Activated naive CD8-positive, alpha-beta T cell treated with anti-CD3 and anti-CD28 coated beads, Interleukin-2, amount 10 ng/mL, durations not matched to agents 7 days and 5 days (primary cell): ENCODE results near the gene FBLN1. TPM values are rescaled to one million over a fixed set of nuclear protein-coding genes. Genes with fewer than 3 reads are reported as not detected.

Experiments
- ATAC-seq: fragments of 150-1000 bp; cut with Tn5 transposase; one replicate; pipeline ENCODE4 v1.10.0; 2021; ENCODE audit warnings: low read depth, moderate library complexity
- POLR2A ChIA-PET: fragments of 350-600 bp; sonication (Branson Sonifier 250); formaldehyde crosslinking; loops from one replicate; lab custom pipeline; 2021; ENCODE audit warnings: antibody characterized with exemption; lab: Charles Lee
- DNase-seq: peaks from one replicate; pipeline ENCODE4 v3.0.0; 2021
- H3K27ac Mint-ChIP-seq: one replicate; pipeline ENCODE4 v1.8.0; 2022; ENCODE audit warnings: mild to moderate bottlenecking, mixed read lengths
- H3K27me3 Mint-ChIP-seq: one replicate; pipeline ENCODE4 v1.8.0; 2022; ENCODE audit warnings: mild to moderate bottlenecking, moderate library complexity, mixed read lengths
- H3K36me3 Mint-ChIP-seq: one replicate; pipeline ENCODE4 v1.8.0; 2021; ENCODE audit warnings: mild to moderate bottlenecking, mixed read lengths
- H3K4me1 Mint-ChIP-seq: one replicate; pipeline ENCODE4 v1.8.0; 2021; ENCODE audit warnings: mixed read lengths
- H3K4me3 Mint-ChIP-seq: one replicate; pipeline ENCODE4 v1.8.0; 2022; ENCODE audit warnings: mild to moderate bottlenecking, moderate library complexity, mixed read lengths
- H3K9me3 Mint-ChIP-seq: one replicate; pipeline ENCODE4 v1.8.0; 2021; ENCODE audit warnings: mixed read lengths
- total RNA-seq, 2 experiments: library from RNA; stranded (reverse); gene quantifications; one replicate each; pipeline ENCODE4 v1.2.3, GENCODE V29; 2021

The FBLN1 gene
- total RNA-seq, 2 experiments from 2014 or later: not detected

- no peaks in the 10 kb centered on the region for H3K36me3 Mint-ChIP-seq
- DNase-seq (no peak), ATAC-seq (no peak)
- H3K27me3 Mint-ChIP-seq: no peaks in the 10 kb centered on the region
- H3K9me3 Mint-ChIP-seq: no peaks in the 10 kb centered on the region
- H3K27ac Mint-ChIP-seq: no peak overlapping the region
- no peaks in the 10 kb centered on the region for H3K4me1 Mint-ChIP-seq
- H3K4me3 Mint-ChIP-seq: no peak overlapping the region
- POLR2A ChIA-PET: no interaction called here
Measured at GRCh38 chr22:45518136-45518535, 15.5 kb downstream of the FBLN1 start.

- Mint-ChIP-seq H3K4me1 (no peaks in the 10 kb centered on the region), H3K4me3 (no peak overlapping the region), H3K27ac (no peak overlapping the region), H3K27me3 (no peaks in the 10 kb centered on the region), H3K9me3 (no peaks in the 10 kb centered on the region), H3K36me3 (no peaks in the 10 kb centered on the region)
- ATAC-seq (no peak), DNase-seq (no peak)
- POLR2A ChIA-PET: no interaction called here
Measured at GRCh38 chr22:45518580-45518991, 15.9 kb downstream of the FBLN1 start.

- ATAC-seq: no peak
- DNase-seq: no peak
- POLR2A ChIA-PET: no interaction called here
- H3K9me3 Mint-ChIP-seq: no peaks in the 10 kb centered on the region
- no peak overlapping the region for H3K4me3 Mint-ChIP-seq
- H3K36me3 Mint-ChIP-seq: no peaks in the 10 kb centered on the region
- H3K4me1 Mint-ChIP-seq: no peaks in the 10 kb centered on the region
- H3K27ac Mint-ChIP-seq: no peak overlapping the region
- H3K27me3 Mint-ChIP-seq: no peaks in the 10 kb centered on the region
Measured at GRCh38 chr22:45521178-45521577, 18.5 kb downstream of the FBLN1 start.

GRCh38 chr22:45522462-45522861, 19.8 kb downstream of the FBLN1 start:
- POLR2A ChIA-PET: no interaction called here
- Mint-ChIP-seq H3K36me3 (no peaks in the 10 kb centered on the region), H3K27me3 (no peaks in the 10 kb centered on the region), H3K9me3 (no peaks in the 10 kb centered on the region), H3K4me3 (no peak overlapping the region), H3K27ac (no peak overlapping the region), H3K4me1 (no peaks in the 10 kb centered on the region)
- ATAC-seq: no peak
- DNase-seq: no peak

- no peak for ATAC-seq
- H3K4me3 Mint-ChIP-seq: no peak overlapping the region
- POLR2A ChIA-PET: no interaction called here
Measured at GRCh38 chr22:45524157-45524556, 21.5 kb downstream of the FBLN1 start.

GRCh38 chr22:45524966-45525365, 22.3 kb downstream of the FBLN1 start:
- H3K9me3 Mint-ChIP-seq: no peaks in the 10 kb centered on the region
- H3K27me3 Mint-ChIP-seq: no peaks in the 10 kb centered on the region
- POLR2A ChIA-PET: no interaction called here
- no peak for DNase-seq
- no peak overlapping the region for H3K27ac Mint-ChIP-seq
- no peaks in the 10 kb centered on the region for H3K36me3 Mint-ChIP-seq
- H3K4me1 Mint-ChIP-seq: no peaks in the 10 kb centered on the region
- no peak overlapping the region for H3K4me3 Mint-ChIP-seq
- no peak for ATAC-seq

More at GRCh38 chr22:45524157-45524556, 21.5 kb downstream of the FBLN1 start:
- no peaks in the 10 kb centered on the region for H3K4me1 Mint-ChIP-seq
- H3K9me3 Mint-ChIP-seq: no peaks in the 10 kb centered on the region
- no peaks in the 10 kb centered on the region for H3K36me3 Mint-ChIP-seq
- no peaks in the 10 kb centered on the region for H3K27me3 Mint-ChIP-seq
- DNase-seq: no peak
- no peak overlapping the region for H3K27ac Mint-ChIP-seq

GRCh38 chr22:45525480-45525879, 22.8 kb downstream of the FBLN1 start:
- ATAC-seq (no peak), DNase-seq (no peak)
- Mint-ChIP-seq H3K9me3 (no peaks in the 10 kb centered on the region), H3K27ac (no peak overlapping the region), H3K4me1 (no peaks in the 10 kb centered on the region), H3K27me3 (no peaks in the 10 kb centered on the region), H3K36me3 (no peaks in the 10 kb centered on the region), H3K4me3 (no peak overlapping the region)
- POLR2A ChIA-PET: no interaction called here

- POLR2A ChIA-PET: no interaction called here
- DNase-seq (no peak), ATAC-seq (no peak)
- Mint-ChIP-seq H3K9me3 (no peaks in the 10 kb centered on the region), H3K27ac (no peak overlapping the region), H3K36me3 (no peaks in the 10 kb centered on the region), H3K27me3 (no peaks in the 10 kb centered on the region), H3K4me3 (no peak overlapping the region), H3K4me1 (no peaks in the 10 kb centered on the region)
Measured at GRCh38 chr22:45526281-45526680, 23.6 kb downstream of the FBLN1 start.

GRCh38 chr22:45526768-45527360, 24.2 kb downstream of the FBLN1 start:
- H3K27me3 Mint-ChIP-seq: no peaks in the 10 kb centered on the region
- DNase-seq (no peak), ATAC-seq (no peak)
- H3K9me3 Mint-ChIP-seq: no peaks in the 10 kb centered on the region
- no peak overlapping the region for H3K4me3 Mint-ChIP-seq
- H3K4me1 Mint-ChIP-seq: no peaks in the 10 kb centered on the region
- POLR2A ChIA-PET: no interaction called here
- no peak overlapping the region for H3K27ac Mint-ChIP-seq
- no peaks in the 10 kb centered on the region for H3K36me3 Mint-ChIP-seq

GRCh38 chr22:45527456-45527855, 24.8 kb downstream of the FBLN1 start:
- no peak overlapping the region for H3K27ac Mint-ChIP-seq
- DNase-seq (no peak), ATAC-seq (no peak)
- H3K36me3 Mint-ChIP-seq: no peaks in the 10 kb centered on the region
- H3K4me3 Mint-ChIP-seq: no peak overlapping the region
- no peaks in the 10 kb centered on the region for H3K4me1 Mint-ChIP-seq
- no peaks in the 10 kb centered on the region for H3K27me3 Mint-ChIP-seq
- POLR2A ChIA-PET: no interaction called here
- no peaks in the 10 kb centered on the region for H3K9me3 Mint-ChIP-seq

- Mint-ChIP-seq H3K9me3 (no peaks in the 10 kb centered on the region), H3K4me3 (no peak overlapping the region), H3K27ac (no peak overlapping the region), H3K4me1 (no peaks in the 10 kb centered on the region), H3K36me3 (no peaks in the 10 kb centered on the region), H3K27me3 (no peaks in the 10 kb centered on the region)
- POLR2A ChIA-PET: no interaction called here
- ATAC-seq (no peak), DNase-seq (no peak)
Measured at GRCh38 chr22:45528046-45528445, 25.4 kb downstream of the FBLN1 start.

GRCh38 chr22:45529105-45529504, 26.4 kb downstream of the FBLN1 start:
- Mint-ChIP-seq H3K4me1 (no peaks in the 10 kb centered on the region), H3K27me3 (no peaks in the 10 kb centered on the region)
- POLR2A ChIA-PET: no interaction called here

GRCh38 chr22:45529971-45530575, 27.4 kb downstream of the FBLN1 start:
- Mint-ChIP-seq H3K9me3 (no peaks in the 10 kb centered on the region), H3K27me3 (no peaks in the 10 kb centered on the region), H3K4me1 (no peaks in the 10 kb centered on the region), H3K36me3 (no peaks in the 10 kb centered on the region), H3K4me3 (no peak overlapping the region), H3K27ac (no peak overlapping the region)
- DNase-seq: no peak
- POLR2A ChIA-PET: no interaction called here
- no peak for ATAC-seq

More at GRCh38 chr22:45529105-45529504, 26.4 kb downstream of the FBLN1 start:
- no peaks in the 10 kb centered on the region for H3K9me3 Mint-ChIP-seq
- ATAC-seq: no peak
- H3K4me3 Mint-ChIP-seq: no peak overlapping the region
- no peak overlapping the region for H3K27ac Mint-ChIP-seq
- no peak for DNase-seq
- no peaks in the 10 kb centered on the region for H3K36me3 Mint-ChIP-seq

GRCh38 chr22:45531441-45532234, 29.0 kb downstream of the FBLN1 start:
- Mint-ChIP-seq H3K4me3 (no peak overlapping the region), H3K27ac (no peak overlapping the region), H3K4me1 (no peaks in the 10 kb centered on the region), H3K9me3 (no peaks in the 10 kb centered on the region), H3K36me3 (no peaks in the 10 kb centered on the region), H3K27me3 (no peaks in the 10 kb centered on the region)
- POLR2A ChIA-PET: no interaction called here
- no peak for DNase-seq
- no peak for ATAC-seq
